GM19023 (cell line): ENCODE results near the gene LRRC74B.

ENCODE experiments used
- ATAC-seq: cut with Tn5 transposase; IDR thresholded peaks from one replicate; pipeline ENCODE4 v1.9.1; 2021; ENCODE audit warnings: mild to moderate bottlenecking, moderate library complexity; ENCODE audit not compliant: unreplicated experiment

LRRC74B gene

DNA sequence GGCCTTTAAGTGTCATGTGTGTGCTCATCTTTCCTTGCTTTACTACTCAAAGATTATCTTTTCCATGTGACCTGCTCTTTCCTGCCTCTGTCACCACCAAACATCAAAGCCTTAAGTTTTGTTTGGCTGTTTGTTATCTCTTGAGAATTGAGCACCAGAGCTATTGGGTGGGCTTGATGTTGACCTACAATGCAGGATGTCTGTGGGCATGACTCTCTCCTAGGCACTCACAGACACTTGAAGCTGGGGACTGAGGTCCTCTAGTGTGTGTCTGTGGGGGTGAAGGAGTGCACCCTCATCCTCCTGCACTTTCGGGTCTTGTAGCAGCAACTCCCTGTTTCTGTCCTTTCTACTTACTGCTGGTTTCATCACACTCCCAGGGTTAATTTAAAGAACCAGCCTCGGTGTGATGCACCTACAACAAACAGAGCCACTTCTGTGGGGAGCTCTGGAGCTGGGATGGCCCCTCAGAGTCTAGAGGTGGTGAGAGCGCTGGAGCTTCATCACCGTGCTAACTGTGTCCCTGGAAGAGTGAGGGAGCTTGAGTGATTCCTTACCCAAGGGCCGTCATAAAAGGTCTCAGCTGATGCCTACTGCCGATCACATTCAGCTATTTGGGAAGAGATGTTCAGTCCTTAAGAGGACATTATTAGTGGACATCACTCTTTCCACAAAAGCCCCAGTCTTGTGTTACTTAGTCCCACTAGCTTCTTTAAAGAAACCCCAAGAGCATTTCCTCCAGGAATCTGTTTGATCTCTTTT is 56.3 kb downstream of the LRRC74B start:
- ATAC-seq: no peak

DNA sequence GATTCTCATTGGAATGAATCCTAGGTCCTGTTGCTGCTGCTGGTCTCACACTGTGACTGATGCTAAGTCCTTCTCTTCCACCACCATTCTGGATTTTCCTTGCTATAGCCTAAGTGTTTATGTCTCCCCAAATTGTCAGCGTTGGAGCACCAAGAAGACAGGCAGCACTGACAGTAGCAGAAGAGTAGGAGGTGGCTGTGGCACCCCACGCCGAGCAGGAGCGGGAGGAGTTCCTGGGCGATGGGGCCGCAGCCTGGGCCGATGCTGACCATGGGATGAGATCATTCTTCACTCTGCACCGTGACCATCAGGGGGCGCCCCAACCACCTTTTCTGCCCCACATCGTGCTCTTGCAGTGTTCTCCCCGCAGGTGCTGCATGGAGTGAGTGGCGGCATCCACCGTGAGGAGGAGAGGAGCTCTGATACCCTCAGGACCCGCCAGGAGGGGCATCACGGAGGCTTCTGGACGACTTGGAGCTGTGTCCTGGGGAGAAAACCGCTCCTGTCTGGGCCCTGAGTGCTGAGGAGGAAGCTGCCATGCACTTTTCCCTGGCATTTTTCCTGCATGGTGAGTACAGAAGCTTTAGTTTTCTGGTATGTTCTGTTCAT is 57.0 kb downstream of the LRRC74B start:
- no peak for ATAC-seq

DNA sequence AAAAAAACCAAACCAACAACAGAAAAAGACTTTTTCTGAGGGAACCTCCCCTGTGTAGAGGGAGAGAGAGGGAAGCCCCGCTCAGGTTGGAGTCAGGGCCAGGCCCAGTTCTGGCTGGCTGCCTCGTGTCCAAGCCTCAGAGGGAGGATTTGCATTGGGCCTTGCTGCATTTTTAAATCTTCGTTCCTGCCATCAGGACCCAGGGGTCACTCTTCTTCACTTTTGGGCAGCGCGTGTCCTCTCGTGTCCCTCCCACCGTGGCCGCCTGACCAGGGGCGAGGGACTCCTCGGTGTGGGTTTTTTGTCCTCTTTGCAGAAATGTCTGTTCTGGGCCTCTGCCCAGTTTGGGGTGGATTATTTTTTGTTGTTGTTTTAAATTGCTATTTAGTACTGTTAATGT is 57.9 kb downstream of the LRRC74B start:
- ATAC-seq: no peak

DNA sequence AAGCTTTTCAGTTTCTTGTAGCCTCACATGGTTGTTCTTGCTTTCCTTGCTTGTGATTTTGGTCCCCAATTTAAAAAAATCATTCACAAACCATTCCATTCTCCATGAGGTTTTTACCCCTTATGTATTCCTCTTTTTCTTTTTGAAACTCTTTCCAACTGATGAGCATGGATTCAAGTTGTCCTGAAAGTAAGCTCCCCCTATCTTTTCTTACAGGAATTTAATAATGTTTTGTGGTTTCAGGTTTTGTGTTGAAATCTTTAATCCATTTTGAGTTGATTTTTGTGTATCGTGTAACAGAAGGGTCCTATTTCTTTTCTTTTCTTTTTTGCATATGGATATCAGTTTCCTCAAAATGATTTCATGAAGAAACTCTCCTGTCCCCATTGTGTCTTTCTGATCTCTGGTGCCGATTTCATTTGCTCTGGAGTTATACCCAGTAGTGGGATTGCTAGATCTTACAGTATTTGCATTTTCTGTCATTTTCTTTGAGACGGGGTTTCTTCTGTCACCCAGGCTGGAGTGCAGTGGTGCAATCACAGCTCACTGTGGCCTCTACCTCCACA is 58.5 kb downstream of the LRRC74B start:
- ATAC-seq: no peak

DNA sequence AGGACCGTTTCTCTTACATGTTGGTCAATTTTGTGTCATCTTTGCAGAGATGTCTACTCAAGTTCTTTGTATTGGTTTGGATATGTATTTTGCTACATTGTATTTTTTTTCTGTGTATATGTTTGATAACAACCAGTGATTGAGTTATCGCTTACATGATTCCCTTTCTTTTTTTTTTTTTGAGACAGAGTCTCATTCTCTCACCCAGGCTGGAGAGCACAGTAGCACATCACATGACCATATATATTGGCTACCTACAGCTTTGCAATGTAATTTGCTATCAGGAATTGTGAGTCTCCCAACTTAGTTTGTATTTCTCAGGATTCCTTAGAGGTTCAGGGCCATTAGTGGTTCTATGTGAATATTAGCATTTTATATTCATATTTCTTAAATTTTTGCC is 59.5 kb downstream of the LRRC74B start:
- ATAC-seq: no peak

DNA sequence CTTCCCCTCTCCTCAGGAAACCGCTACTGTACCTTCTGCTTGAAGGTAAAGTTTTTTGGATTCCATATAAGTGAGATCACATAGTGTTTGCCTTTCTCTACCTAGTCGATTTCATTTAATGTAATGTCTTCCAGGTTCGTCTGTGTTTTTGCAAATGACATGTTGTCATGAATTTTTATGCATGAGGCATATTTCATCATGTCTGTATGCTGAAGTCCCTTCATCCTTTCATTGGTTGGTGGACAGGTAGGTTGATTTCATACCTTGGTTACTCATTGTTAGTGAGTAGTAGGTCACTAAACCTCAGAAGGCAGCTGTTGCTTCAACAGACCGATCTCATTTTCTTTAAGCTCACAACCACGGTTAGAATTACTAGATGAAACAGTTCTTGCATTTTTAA is 60.3 kb downstream of the LRRC74B start:
- no peak for ATAC-seq

DNA sequence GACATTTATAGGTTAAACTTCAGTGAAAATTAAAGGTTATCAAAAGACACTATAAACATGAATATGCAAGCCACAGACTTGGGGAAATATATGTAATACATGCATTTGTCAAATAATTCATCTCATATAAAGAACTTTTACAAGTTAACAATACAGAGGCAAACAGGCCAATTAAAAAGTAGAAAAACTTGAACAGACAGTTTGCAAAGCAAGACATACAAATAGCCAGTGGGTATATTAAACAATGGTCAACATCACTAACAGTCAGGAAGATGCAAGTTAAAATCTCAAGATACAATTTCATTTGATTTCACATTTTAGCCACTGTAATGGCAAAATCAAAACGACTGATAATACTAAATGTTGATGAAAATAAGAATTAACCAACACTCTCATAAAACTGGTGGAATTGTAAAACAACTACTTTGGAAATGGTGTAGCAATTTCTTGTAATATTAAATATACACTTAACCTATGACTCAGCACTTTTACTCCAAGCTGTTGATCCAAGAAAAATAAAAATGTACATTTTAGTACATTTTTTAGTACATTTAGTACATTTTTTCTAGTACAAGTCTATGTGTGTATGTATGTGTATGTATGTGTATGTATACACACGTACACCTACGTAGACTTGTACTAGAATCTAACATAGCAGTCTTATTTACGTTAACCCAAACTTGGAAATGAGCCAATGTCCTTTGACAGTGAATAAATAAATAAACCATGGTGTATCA is 62.8 kb downstream of the LRRC74B start:
- no peak for ATAC-seq
